22Rv1 (cell line): ENCODE data around the gene AKR7A2.

Source experiments
- H3K27ac ChIP-seq: fragments of 450-650 bp; 2 replicates; pipeline ENCODE4 v1.5.1; 2017
- ZFX ChIP-seq: fragments of 450-650 bp; IDR thresholded peaks from 2 replicates; pipeline ENCODE4 v1.6.1; 2017; ENCODE audit warnings: antibody characterized with exemption, borderline replicate concordance
- TF ChIP-seq, protein P1 (sequence below): fragments of 450-650 bp; IDR thresholded peaks from 2 replicates; pipeline ENCODE4 v1.5.1; 2017; ENCODE audit warnings: mild to moderate bottlenecking

The AKR7A2 gene

DNA sequence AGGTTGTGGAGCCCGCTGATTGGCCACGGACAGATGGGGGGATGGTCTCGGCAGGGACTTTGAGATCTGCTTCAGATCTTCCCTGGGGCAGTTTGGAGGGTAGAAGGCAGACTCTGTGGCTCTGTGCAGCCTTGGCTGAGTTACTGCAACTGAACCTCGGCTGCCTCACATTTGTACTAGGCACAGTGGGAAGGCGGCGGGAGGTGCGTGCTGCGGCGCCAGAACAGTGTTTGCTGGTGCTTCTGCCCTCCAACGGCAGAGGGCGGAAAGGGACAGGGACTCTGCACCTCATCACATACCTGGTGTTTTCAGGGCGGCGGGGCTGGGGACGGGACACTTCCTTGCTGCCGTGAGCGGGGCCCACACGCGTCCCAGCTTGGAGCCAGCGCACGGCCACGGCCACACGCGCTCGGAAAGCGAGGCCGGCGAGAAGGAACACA, 26.4 kb upstream of the AKR7A2 start:
- TF ChIP-seq, protein P1, sequence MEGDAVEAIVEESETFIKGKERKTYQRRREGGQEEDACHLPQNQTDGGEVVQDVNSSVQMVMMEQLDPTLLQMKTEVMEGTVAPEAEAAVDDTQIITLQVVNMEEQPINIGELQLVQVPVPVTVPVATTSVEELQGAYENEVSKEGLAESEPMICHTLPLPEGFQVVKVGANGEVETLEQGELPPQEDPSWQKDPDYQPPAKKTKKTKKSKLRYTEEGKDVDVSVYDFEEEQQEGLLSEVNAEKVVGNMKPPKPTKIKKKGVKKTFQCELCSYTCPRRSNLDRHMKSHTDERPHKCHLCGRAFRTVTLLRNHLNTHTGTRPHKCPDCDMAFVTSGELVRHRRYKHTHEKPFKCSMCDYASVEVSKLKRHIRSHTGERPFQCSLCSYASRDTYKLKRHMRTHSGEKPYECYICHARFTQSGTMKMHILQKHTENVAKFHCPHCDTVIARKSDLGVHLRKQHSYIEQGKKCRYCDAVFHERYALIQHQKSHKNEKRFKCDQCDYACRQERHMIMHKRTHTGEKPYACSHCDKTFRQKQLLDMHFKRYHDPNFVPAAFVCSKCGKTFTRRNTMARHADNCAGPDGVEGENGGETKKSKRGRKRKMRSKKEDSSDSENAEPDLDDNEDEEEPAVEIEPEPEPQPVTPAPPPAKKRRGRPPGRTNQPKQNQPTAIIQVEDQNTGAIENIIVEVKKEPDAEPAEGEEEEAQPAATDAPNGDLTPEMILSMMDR = no peak
- TF ChIP-seq ZFX = no peak
- no peak overlapping the region for H3K27ac ChIP-seq

DNA sequence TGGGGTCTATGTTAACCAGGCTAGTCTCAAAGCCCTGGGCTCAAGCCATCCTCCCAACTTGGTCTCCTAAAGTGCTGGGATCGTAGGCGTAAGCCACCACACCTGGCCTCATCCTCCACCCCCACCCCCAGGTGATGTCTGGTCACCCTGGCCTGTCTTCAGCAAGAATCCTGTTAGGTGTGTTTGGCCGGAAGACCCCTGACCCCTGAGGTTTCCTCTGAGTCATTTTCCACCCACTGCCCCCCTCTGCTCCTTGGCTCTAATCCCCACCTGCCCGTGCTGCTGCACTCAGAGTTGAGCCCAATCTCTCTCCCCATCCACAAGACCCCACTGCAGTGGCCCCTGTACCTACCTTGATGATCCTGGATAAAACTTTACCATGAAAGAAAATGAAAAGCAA, 25.3 kb upstream of the AKR7A2 start:
- H3K27ac ChIP-seq = no peak overlapping the region
- TF ChIP-seq, protein P1 = no peak
- TF ChIP-seq ZFX = no peak

DNA sequence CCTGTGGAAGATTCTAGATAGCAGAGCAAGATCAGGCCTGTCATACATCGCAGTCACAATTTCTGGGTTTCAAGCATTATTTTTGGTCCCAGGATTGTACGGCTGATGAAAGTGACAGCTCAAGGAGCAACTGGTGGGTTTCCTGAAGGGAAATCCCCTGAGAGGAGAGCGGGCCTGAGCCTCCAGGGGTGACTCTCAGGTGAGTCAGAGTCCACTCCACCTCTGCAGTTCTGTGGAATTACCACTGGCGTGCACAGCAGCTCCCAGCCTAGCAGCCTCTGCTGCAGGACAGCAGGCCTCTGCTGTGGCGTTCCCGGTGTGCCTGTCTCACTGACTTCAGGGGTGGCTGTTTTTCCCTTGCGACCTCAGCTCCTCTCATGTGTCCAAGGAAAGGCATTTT, 24.6 kb upstream of the AKR7A2 start:
- TF ChIP-seq, protein P1 = no peak
- no peak for TF ChIP-seq ZFX
- H3K27ac ChIP-seq = 0 out of 2 replicates have a peak overlapping the region, but pooled peaks have one; percentile 4

DNA sequence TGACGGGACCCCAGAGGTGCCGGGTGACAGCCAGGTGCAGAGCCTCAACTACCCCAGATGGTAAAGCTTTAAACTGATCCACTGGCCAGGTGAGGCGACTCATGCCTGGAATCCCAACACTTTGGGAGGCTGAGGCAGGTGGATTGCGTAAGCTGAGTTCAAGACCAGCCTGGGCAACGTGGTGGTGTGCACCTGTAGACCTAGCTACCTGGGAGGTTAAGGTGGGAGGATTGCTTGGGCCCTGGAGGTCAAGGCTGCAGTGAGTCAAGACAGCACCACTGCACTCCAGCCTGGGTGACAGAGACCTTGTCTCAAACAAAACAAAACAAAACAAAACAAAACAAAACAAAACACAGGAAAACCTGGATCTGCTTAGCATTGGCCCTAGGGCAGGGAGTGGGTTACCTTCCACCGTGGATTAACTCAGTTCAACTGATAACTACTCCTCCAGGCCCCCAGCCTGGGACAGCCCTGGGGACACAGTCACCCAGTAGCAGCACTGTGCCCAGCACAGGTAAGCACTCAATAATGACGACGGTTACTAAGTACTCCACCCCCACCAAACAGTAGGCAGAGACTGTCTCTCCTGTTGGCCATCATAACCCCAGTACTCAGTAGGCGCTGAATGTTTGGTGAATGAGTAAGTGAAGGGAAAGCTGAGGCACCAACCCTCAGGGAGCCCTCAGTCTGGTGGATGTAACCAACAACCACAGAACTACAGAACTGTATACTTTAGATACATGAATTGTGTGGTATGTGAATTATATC, 21.8 kb upstream of the AKR7A2 start:
- TF ChIP-seq ZFX = no peak
- TF ChIP-seq, protein P1 = no peak
- H3K27ac ChIP-seq = no peak overlapping the region

DNA sequence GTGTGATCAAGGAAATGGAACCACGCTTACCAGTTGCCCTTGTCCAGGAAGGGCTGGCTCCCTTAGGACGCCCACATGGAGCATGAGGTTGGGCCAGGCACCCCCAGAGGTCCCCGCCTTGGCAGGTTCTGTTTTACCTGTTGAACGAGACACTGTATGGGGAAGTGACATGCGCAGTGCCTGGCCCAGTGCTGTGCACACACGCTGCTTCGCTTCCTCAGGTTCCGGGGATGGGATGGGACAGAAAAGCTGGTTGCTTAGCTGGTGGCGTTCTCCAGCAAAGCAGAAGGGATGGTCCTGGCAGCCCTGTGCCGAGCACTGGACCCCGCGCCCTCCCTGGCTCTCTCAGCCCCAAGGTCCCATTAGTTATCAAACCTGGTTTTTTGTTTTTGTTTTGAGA, 20.9 kb upstream of the AKR7A2 start:
- no peak for TF ChIP-seq ZFX
- TF ChIP-seq, protein P1 = no peak

DNA sequence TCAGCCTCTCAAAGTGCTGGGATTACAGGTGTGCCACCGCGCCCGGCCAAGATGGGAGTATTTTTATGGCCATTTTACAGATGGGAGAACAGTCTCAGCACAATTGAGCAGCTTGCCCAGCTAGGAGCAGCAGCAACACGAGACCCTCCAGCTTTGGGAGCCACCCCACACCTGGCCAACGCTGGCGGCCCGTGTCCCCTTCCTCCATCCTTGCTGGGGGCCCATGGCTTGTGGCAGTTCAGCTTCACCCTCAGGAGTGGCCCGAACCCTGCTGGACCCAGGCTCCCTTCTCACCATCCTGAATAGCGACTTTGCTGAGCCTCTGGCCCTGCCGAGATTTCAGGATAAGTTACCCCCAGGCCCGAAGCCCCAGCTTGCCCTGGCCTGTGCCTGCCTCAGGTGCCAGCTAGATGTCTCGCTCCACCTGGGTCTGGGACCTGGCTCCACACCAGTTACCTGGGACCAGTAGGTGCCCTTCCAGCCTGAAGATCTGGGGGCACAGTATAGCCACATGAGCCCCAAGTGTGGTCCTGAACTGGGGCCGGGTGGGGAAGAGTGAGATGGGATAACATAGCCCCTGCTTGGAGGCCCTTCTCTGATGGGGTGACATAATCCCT, 19.4 kb upstream of the AKR7A2 start:
- TF ChIP-seq ZFX = no peak
- no peak overlapping the region for H3K27ac ChIP-seq

More for the DNA sequence above, 20.9 kb upstream of the AKR7A2 start:
- H3K27ac ChIP-seq = no peak overlapping the region

DNA sequence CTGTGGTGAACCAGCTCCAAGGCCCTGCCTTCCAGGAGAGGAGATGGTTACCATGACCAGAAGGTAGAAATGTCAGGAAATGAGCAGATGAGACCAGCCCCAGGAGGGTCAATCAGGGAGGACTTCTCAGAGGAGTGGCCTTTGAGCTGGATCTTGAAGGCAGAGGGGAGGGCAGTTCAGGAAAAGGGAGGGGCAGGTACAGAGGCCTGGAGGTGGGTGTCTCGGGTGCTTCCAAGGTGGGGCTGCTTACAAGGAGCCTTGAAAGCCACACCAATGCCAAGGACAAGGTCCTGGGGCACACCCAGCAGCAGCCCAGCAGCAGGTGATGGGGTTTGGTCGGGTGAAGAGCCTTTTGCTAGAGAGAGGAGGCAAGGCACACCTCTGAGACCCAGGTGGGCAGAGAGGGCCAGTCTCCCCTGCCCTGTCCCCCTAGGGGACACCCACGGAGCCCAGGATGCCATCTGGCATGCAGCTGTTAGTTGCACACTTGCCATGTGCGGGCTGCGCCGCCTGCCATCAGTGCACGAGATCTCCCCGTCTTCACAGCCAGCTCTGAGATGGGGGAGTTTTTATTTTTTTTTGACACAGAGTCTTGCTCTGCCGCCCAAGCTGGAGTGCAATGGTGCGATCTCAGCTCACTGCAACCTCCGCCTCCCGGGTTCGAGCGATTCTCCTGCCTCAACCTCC, 18.6 kb upstream of the AKR7A2 start:
- no peak for TF ChIP-seq ZFX
- TF ChIP-seq, protein P1 = no peak
- H3K27ac ChIP-seq = no peak overlapping the region
